Uterus (tissue), 2 donors: ENCODE results near the gene DHRS12.

ENCODE experiments used
- POLR2A ChIP-seq, 2 donors: fragments of 450-650 bp; IDR thresholded peaks; one replicate each; pipeline ENCODE4 v1.6.1; 2016; ENCODE audit warnings: antibody characterized with exemption in 2 of 2, mild to moderate bottlenecking in 1 of 2, moderate library complexity in 1 of 2
- TF ChIP-seq, protein P1 (sequence below), 4 experiments: fragments of 200-600 bp in 2 of 4; fragments of 450-650 bp in 2 of 4; sonication (generic) in 2 of 4; IDR thresholded peaks; one replicate each; pipeline ENCODE4 v1.5.1; 2016 to 2019; ENCODE audit warnings: antibody characterized with exemption in 4 of 4, mild to moderate bottlenecking in 2 of 4, moderate library complexity in 1 of 4

DNA sequence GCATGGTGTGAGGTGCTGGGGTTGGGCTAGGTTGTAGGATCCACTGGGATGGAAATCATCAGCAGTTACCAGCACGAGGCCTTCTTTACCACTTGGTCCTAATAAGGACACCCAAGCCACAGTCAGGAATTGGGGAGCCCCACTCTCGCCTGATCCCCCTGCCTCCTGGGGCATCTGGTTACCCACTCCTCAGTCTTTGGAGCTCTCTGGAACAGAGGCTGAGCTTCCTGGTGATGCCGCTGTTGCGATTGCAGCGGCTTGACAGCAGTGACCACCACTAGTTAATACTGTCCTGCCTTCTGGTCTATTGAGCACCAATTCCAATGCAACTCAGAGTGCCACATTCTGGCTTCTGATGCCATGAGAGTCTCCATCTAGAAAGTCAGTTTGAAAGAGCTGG is 27.6 kb upstream of the DHRS12 start:
- TF ChIP-seq, protein P1, sequence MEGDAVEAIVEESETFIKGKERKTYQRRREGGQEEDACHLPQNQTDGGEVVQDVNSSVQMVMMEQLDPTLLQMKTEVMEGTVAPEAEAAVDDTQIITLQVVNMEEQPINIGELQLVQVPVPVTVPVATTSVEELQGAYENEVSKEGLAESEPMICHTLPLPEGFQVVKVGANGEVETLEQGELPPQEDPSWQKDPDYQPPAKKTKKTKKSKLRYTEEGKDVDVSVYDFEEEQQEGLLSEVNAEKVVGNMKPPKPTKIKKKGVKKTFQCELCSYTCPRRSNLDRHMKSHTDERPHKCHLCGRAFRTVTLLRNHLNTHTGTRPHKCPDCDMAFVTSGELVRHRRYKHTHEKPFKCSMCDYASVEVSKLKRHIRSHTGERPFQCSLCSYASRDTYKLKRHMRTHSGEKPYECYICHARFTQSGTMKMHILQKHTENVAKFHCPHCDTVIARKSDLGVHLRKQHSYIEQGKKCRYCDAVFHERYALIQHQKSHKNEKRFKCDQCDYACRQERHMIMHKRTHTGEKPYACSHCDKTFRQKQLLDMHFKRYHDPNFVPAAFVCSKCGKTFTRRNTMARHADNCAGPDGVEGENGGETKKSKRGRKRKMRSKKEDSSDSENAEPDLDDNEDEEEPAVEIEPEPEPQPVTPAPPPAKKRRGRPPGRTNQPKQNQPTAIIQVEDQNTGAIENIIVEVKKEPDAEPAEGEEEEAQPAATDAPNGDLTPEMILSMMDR (IDR thresholded peaks at IDR 0.05), result no peak
- no peak for TF ChIP-seq POLR2A (IDR thresholded peaks at IDR 0.05)
